H1 (cell line): ENCODE results near the gene PTPRE. TPM values are rescaled to one million over a fixed set of nuclear protein-coding genes. Genes with fewer than 3 reads are reported as not detected.

ENCODE experiments used
- CTCF ChIA-PET: fragments of 300-600 bp; sonication (Branson Sonifier 250); formaldehyde crosslinking; loops from one replicate; lab custom pipeline; 2021; ENCODE audit not compliant: partially characterized antibody; lab: Charles Lee
- POLR2A ChIA-PET: fragments of 300-600 bp; sonication (Branson Sonifier 250); formaldehyde crosslinking; loops from one replicate; lab custom pipeline; 2021; ENCODE audit warnings: inconsistent platforms; ENCODE audit not compliant: partially characterized antibody; lab: Charles Lee
- DNase-seq, 2 experiments: peaks; one replicate each; pipeline versions ENCODE4 v3.0.0 to v3.0.0-alpha.2; 2010 to 2022; ENCODE audit warnings: low spot score in 2 of 2, low read depth in 1 of 2, mixed read lengths in 1 of 2
- FAIRE-seq: peaks from 2 replicates; lab custom pipeline; 2011; peaks lifted over from hg19 to GRCh38; lab: Jason Lieb, UNC
- H2AFZ ChIP-seq: 2 replicates; pipeline ENCODE4 v1.8.1; 2012; ENCODE audit warnings: low read length, inconsistent platforms
- H2AK5ac ChIP-seq: 2 replicates; pipeline ENCODE4 v1.6.1; 2013; ENCODE audit warnings: low read depth, low read length
- H2BK120ac ChIP-seq: replicated peaks from 2 replicates; pipeline ENCODE3; 2013; ENCODE audit warnings: low read depth, low read length, inconsistent platforms
- H2BK12ac ChIP-seq: 2 replicates; pipeline ENCODE4 v1.6.1; 2013; ENCODE audit warnings: low read depth, low read length
- H2BK15ac ChIP-seq: 2 replicates; pipeline ENCODE4 v1.6.1; 2013; ENCODE audit warnings: low read length
- H2BK20ac ChIP-seq: 2 replicates; pipeline ENCODE4 v1.6.1; 2013; ENCODE audit warnings: low read length
- H2BK5ac ChIP-seq: 2 replicates; pipeline ENCODE4 v1.6.1; 2013; ENCODE audit warnings: low read depth, low read length
- H3K14ac ChIP-seq: 2 replicates; pipeline ENCODE4 v1.6.1; 2013; ENCODE audit warnings: inconsistent platforms; ENCODE audit not compliant: insufficient read length
- H3K18ac ChIP-seq: 2 replicates; pipeline ENCODE4 v1.6.1; 2013; ENCODE audit warnings: low read length; ENCODE audit errors: extremely low read depth
- H3K23ac ChIP-seq: 2 replicates; pipeline ENCODE4 v1.6.1; 2013; ENCODE audit warnings: inconsistent platforms; ENCODE audit not compliant: insufficient read length
- H3K23me2 ChIP-seq: 2 replicates; pipeline ENCODE4 v1.6.1; 2013; ENCODE audit warnings: low read depth, low read length
- H3K27ac ChIP-seq: 2 replicates; pipeline ENCODE4 v1.6.1; 2011; ENCODE audit warnings: low read depth, low read length, inconsistent platforms
- H3K27me3 ChIP-seq, 4 experiments: replicated peaks in 1 of 4; 1 replicate in 1 of 4; 2 replicates in 3 of 4; pipeline versions ENCODE4 v1.6.1 to v1.8.1; 2011 to 2013; ENCODE audit warnings: low read length in 3 of 4, mild to moderate bottlenecking in 3 of 4, inconsistent platforms in 2 of 4, mixed read lengths in 2 of 4, moderate library complexity in 1 of 4; ENCODE audit not compliant: control insufficient read depth in 3 of 4, insufficient read depth in 3 of 4; ENCODE audit errors: extremely low read depth in 1 of 4
- H3K36me3 ChIP-seq, 4 experiments: 2 replicates each; pipeline versions ENCODE4 v1.6.1 to v1.8.1; 2011 to 2013; ENCODE audit warnings: mild to moderate bottlenecking in 4 of 4, low read length in 3 of 4, moderate library complexity in 2 of 4, control low read depth in 1 of 4, inconsistent platforms in 1 of 4; ENCODE audit not compliant: insufficient read depth in 4 of 4, control insufficient read depth in 2 of 4
- H3K4ac ChIP-seq: replicated peaks from 2 replicates; pipeline ENCODE3; 2013; ENCODE audit warnings: low read length, low read depth, mixed read lengths, inconsistent platforms; ENCODE audit not compliant: insufficient read length
- H3K4me1 ChIP-seq, 4 experiments: replicated peaks in 1 of 4; 1 replicate in 1 of 4; 2 replicates in 3 of 4; pipeline versions ENCODE4 v1.6.1 to v1.8.1; 2011 to 2013; ENCODE audit warnings: low read length in 3 of 4, inconsistent platforms in 2 of 4, mixed read lengths in 1 of 4; ENCODE audit not compliant: insufficient read depth in 4 of 4, control insufficient read depth in 3 of 4
- H3K4me2 ChIP-seq, 2 experiments: 2 replicates each; pipeline versions ENCODE4 v1.6.1 to v1.8.1; 2011 to 2013; ENCODE audit warnings: low read depth in 2 of 2, low read length in 2 of 2, control low read depth in 1 of 2, inconsistent platforms in 1 of 2, mild to moderate bottlenecking in 1 of 2; ENCODE audit not compliant: insufficient read depth in 1 of 2
- H3K4me3 ChIP-seq, 4 experiments: fragments of 200-600, 300-600 bp in 1 of 4; sonication (generic), shearing (Covaris generic), sonication (Bioruptor Twin) in 1 of 4; 2 replicates each; pipeline versions ENCODE4 v1.5.1 to v1.8.1; 2011 to 2016; ENCODE audit warnings: low read length in 4 of 4, low read depth in 3 of 4, control low read depth in 2 of 4, inconsistent platforms in 2 of 4, mild to moderate bottlenecking in 2 of 4, mixed read lengths in 1 of 4, moderate library complexity in 1 of 4; ENCODE audit not compliant: insufficient read depth in 2 of 4; ENCODE audit errors: extremely low read depth in 1 of 4
- H3K56ac ChIP-seq: replicated peaks from 2 replicates; pipeline ENCODE3; 2013; ENCODE audit warnings: low read depth, mild to moderate bottlenecking, mixed read lengths, low read length, inconsistent platforms; ENCODE audit not compliant: insufficient read length
- H3K79me1 ChIP-seq: 2 replicates; pipeline ENCODE4 v1.6.1; 2013; ENCODE audit warnings: low read depth, low read length, control low read depth
- H3K79me2 ChIP-seq, 2 experiments: 2 replicates each; pipeline versions ENCODE4 v1.6.1 to v1.8.1; 2012 to 2013; ENCODE audit warnings: low read length in 2 of 2, mild to moderate bottlenecking in 2 of 2, inconsistent platforms in 1 of 2; ENCODE audit not compliant: insufficient read depth in 2 of 2, control insufficient read depth in 1 of 2
- H3K9ac ChIP-seq, 4 experiments: replicated peaks in 1 of 4; 1 replicate in 1 of 4; 2 replicates in 3 of 4; pipeline versions ENCODE4 v1.6.1 to v1.8.1; 2011 to 2013; ENCODE audit warnings: low read depth in 3 of 4, low read length in 3 of 4, control low read depth in 2 of 4, mild to moderate bottlenecking in 2 of 4, moderate library complexity in 2 of 4, inconsistent platforms in 1 of 4; ENCODE audit errors: extremely low read depth in 1 of 4
- H3K9me3 ChIP-seq, 2 experiments: 2 replicates each; pipeline versions ENCODE4 v1.6.1 to v1.8.1; 2012 to 2013; ENCODE audit warnings: mild to moderate bottlenecking in 2 of 2, moderate library complexity in 2 of 2, control low read depth in 1 of 2, inconsistent platforms in 1 of 2, low read depth in 1 of 2, low read length in 1 of 2, mixed read lengths in 1 of 2; ENCODE audit not compliant: insufficient read depth in 2 of 2
- H4K20me1 ChIP-seq, 2 experiments: replicated peaks in 1 of 2; 2 replicates each; pipeline versions ENCODE3 to v1.8.1; 2011 to 2013; ENCODE audit warnings: inconsistent platforms in 2 of 2, low read length in 2 of 2, mild to moderate bottlenecking in 1 of 2; ENCODE audit not compliant: insufficient read depth in 2 of 2, control insufficient read depth in 1 of 2
- H4K5ac ChIP-seq: 2 replicates; pipeline ENCODE4 v1.6.1; 2013; ENCODE audit warnings: low read length, low read depth, mixed read lengths, inconsistent platforms; ENCODE audit not compliant: insufficient read length
- H4K8ac ChIP-seq: 2 replicates; pipeline ENCODE4 v1.8.0; 2013; ENCODE audit warnings: mild to moderate bottlenecking, moderate library complexity, low read length, inconsistent platforms; ENCODE audit not compliant: insufficient read depth; ENCODE audit errors: extremely low read depth
- H4K91ac ChIP-seq: replicated peaks from 2 replicates; pipeline ENCODE3; 2013; ENCODE audit warnings: low read length, mixed read lengths, inconsistent platforms; ENCODE audit not compliant: insufficient read length
- BACH1 ChIP-seq: IDR thresholded peaks from 2 replicates; pipeline ENCODE4 v1.6.1; 2012; ENCODE audit warnings: low read length, improper control_type of control experiment
- CEBPB ChIP-seq: IDR thresholded peaks from 2 replicates; pipeline ENCODE4 v1.6.1; 2012; ENCODE audit warnings: low read depth, low read length
- CHD1 ChIP-seq: IDR thresholded peaks from 2 replicates; pipeline ENCODE4 v1.6.1; 2012; ENCODE audit warnings: low read depth, low read length, improper control_type of control experiment
- CREB1 ChIP-seq: IDR thresholded peaks from 2 replicates; pipeline ENCODE4 v1.6.1; 2012; ENCODE audit warnings: inconsistent platforms
- EZH2 ChIP-seq: fragments of 200-600 bp; sonication (generic); IDR thresholded peaks from 2 replicates; pipeline ENCODE4 v1.7.1; 2012; ENCODE audit warnings: low read depth, mild to moderate bottlenecking, moderate library complexity, low read length, inconsistent platforms; ENCODE audit not compliant: severe bottlenecking
- FOSL1 ChIP-seq: IDR thresholded peaks from 2 replicates; pipeline ENCODE4 v1.6.1; 2011; ENCODE audit warnings: mild to moderate bottlenecking, low read depth, low read length, moderate library complexity; ENCODE audit not compliant: insufficient read depth
- KDM1A ChIP-seq: fragments of 200-600, 300-600 bp; sonication (generic); IDR thresholded peaks from 2 replicates; pipeline ENCODE4 v1.7.1; 2016; ENCODE audit warnings: mild to moderate bottlenecking, low read length, borderline replicate concordance
- SUZ12 ChIP-seq: fragments of 200-600 bp; sonication (generic); IDR thresholded peaks from 2 replicates; pipeline ENCODE4 v1.6.1; 2012; ENCODE audit warnings: mild to moderate bottlenecking, inconsistent platforms, low read length, moderate library complexity, mixed read lengths
- TAF7 ChIP-seq: optimal IDR thresholded peaks from 2 replicates; pipeline ENCODE3; 2011; ENCODE audit warnings: low read depth, mild to moderate bottlenecking, inconsistent platforms, low read length, moderate library complexity, borderline replicate concordance
- TEAD4 ChIP-seq: IDR thresholded peaks from 2 replicates; pipeline ENCODE4 v1.6.1; 2012; ENCODE audit warnings: low read depth, low read length, inconsistent platforms, mixed read lengths
- WGBS, 2 experiments: shearing (Covaris generic) in 1 of 2; methylation state at CpG; one replicate each; pipeline versions ENCODE4 v1.1.6 to v1.1.7; 2013 to 2015; ENCODE audit warnings: low lambda C conversion rate in 2 of 2, mixed read lengths in 2 of 2, inconsistent platforms in 1 of 2, low coverage in 1 of 2, missing lambda C conversion rate in 1 of 2; ENCODE audit not compliant: insufficient replicate concordance in 2 of 2, insufficient coverage in 1 of 2, insufficient read length in 1 of 2; ENCODE audit errors: extremely low coverage in 1 of 2, missing lambda C conversion rate in 1 of 2; 5-methylcytosine and 5-hydroxymethylcytosine counted together
- polyA plus RNA-seq, 7 experiments: library from polyadenylated mRNA; depleted of rRNA in 3 of 7; stranded (reverse) in 5 of 7; unstranded in 2 of 7; fragments of >200 nt in 5 of 7; fragments of 200-250 nt in 2 of 7; gene quantifications; 1 replicate in 5 of 7; 2 replicates in 1 of 7; 4 replicates in 1 of 7; pipeline versions ENCODE4 v1.2.1 to v1.2.3, GENCODE V29; 2011 to 2013; ENCODE audit warnings: missing spikeins in 2 of 7, mixed read lengths in 2 of 7
- total RNA-seq: library from RNA; stranded (reverse); fragmentation: NEBNext Ultra II Directional; extraction: Animal tissue kit (Norgen Biotek cat#: 25700); gene quantifications from 2 replicates; pipeline ENCODE4 v1.2.1, GENCODE V29; 2021
- TF ChIP-seq, protein P1 (sequence below), 3 experiments: IDR thresholded peaks; 1 replicate in 2 of 3; 2 replicates in 1 of 3; pipeline versions ENCODE4 v1.5.1 to v1.6.1; 2011; ENCODE audit warnings: low read length in 3 of 3, mild to moderate bottlenecking in 3 of 3, inconsistent platforms in 2 of 3, low read depth in 1 of 3, moderate library complexity in 1 of 3; ENCODE audit not compliant: insufficient read depth in 1 of 3; ENCODE audit errors: control extremely low read depth in 1 of 3

Gene PTPRE
- total and polyA plus RNA-seq, 2 of the 8 experiments (the other 6 are each of a cell fraction or from before 2014, with no cell fraction given) = 0.33 to 0.54 TPM

DNA sequence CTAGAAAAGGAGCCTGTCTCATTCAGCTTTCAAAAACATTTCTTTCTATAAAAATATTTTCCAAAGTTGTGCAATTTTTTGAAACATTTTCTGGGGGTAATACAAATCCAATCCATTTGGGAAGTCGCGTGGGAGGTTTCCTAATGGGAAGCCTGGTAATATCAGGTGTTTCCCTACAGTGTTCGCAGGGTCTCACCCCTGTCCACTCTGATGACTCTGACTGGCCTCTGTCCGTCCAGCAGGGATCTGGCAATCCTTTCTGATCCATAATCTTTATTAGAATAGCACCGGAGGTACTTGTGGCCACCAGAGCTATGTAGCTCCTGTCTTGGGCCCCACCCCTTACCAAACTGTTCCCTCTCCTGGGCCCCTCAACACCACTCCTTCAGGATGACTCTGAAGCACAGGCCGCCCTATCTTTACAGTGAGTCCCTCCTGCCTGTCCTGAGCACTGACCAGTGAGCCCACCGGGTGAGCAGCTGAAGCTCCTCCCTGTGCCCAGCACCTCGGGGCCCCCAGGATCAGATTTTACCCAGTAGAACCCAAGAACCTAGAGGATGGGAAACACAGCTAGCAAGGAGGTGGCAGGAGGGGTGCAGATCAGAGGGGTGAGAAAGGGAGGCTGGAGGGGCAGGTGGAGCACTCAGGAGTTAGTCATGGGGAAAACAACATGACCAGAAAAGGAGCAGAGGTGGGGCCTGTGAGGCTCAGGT is 84.8 kb downstream of the PTPRE start:
- no peak overlapping the region for H3K27ac ChIP-seq
- H4K91ac ChIP-seq = no peak overlapping the region
- H3K27me3 ChIP-seq = no peaks in the 10 kb centered on the region
- no peak overlapping the region for H3K4ac ChIP-seq
- H2BK12ac ChIP-seq = no peak overlapping the region
- no peak overlapping the region for H3K14ac ChIP-seq
- no peak overlapping the region for H3K9ac ChIP-seq
- H3K79me2 ChIP-seq = no peaks in the 10 kb centered on the region
- no peak overlapping the region for H2BK5ac ChIP-seq
- no peak overlapping the region for H4K5ac ChIP-seq
- H2BK20ac ChIP-seq = no peak overlapping the region
- DNase-seq (no peak), FAIRE-seq (no peak)
- H2AK5ac ChIP-seq = no peak overlapping the region
- H3K79me1 ChIP-seq = no peaks in the 10 kb centered on the region
- H3K4me3 ChIP-seq = no peak overlapping the region
- H3K36me3 ChIP-seq = no peaks in the 10 kb centered on the region
- no peak overlapping the region for H3K4me2 ChIP-seq
- POLR2A ChIA-PET = no interaction called here
- H3K23ac ChIP-seq = no peak overlapping the region
- no peak overlapping the region for H2AFZ ChIP-seq
- no peak overlapping the region for H3K18ac ChIP-seq
- no peaks in the 10 kb centered on the region for H3K4me1 ChIP-seq
- no peak overlapping the region for H2BK120ac ChIP-seq
- H3K56ac ChIP-seq = no peak overlapping the region
- H4K8ac ChIP-seq = no peak overlapping the region; the same call in 1 of the 2 replicates
- CTCF ChIA-PET = interaction anchor here (1.1 to 1.4 kb wide), 2 partner anchors 11 to 12 kb away, joined by 3 to 4 read pairs; no protein-coding TSS in a partner anchor
- no peaks in the 10 kb centered on the region for H4K20me1 ChIP-seq
- H2BK15ac ChIP-seq = no peak overlapping the region
- 92% methylated on average over 8 of the region's 8 CpGs; no CpG with 5 or more reads in 1 of the 2 experiments for WGBS, 2 experiments
- H3K9me3 ChIP-seq = no peaks in the 10 kb centered on the region
- H3K23me2 ChIP-seq = no peaks in the 10 kb centered on the region
- TF ChIP-seq CHD1 = no peak
- TF ChIP-seq TEAD4 = no peak
- no peak for TF ChIP-seq KDM1A
- TF ChIP-seq TAF7 = no peak
- no peak for TF ChIP-seq CEBPB
- TF ChIP-seq CREB1 = no peak
- no peak for TF ChIP-seq SUZ12
- TF ChIP-seq, protein P1, sequence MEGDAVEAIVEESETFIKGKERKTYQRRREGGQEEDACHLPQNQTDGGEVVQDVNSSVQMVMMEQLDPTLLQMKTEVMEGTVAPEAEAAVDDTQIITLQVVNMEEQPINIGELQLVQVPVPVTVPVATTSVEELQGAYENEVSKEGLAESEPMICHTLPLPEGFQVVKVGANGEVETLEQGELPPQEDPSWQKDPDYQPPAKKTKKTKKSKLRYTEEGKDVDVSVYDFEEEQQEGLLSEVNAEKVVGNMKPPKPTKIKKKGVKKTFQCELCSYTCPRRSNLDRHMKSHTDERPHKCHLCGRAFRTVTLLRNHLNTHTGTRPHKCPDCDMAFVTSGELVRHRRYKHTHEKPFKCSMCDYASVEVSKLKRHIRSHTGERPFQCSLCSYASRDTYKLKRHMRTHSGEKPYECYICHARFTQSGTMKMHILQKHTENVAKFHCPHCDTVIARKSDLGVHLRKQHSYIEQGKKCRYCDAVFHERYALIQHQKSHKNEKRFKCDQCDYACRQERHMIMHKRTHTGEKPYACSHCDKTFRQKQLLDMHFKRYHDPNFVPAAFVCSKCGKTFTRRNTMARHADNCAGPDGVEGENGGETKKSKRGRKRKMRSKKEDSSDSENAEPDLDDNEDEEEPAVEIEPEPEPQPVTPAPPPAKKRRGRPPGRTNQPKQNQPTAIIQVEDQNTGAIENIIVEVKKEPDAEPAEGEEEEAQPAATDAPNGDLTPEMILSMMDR (IDR thresholded peaks at IDR 0.05; ENCODE audit: control extremely low read depth in 1 of 3, insufficient read depth in 1 of 3, low read depth in 1 of 3, low read length in 3 of 3) = no peak
- TF ChIP-seq FOSL1 = no peak
- no peak for TF ChIP-seq BACH1
- TF ChIP-seq EZH2 = no peak
